Right atrium auricular region (tissue), 2 donors: ENCODE data around the gene NEDD4L. TPM values are rescaled to one million over a fixed set of nuclear protein-coding genes. Genes with fewer than 3 reads are reported as not detected.
A peak's percentile ranks its signal among the peaks of the same experiment; 100 is the strongest.

Experiments
- DNase-seq: peaks from one replicate; pipeline ENCODE4 v3.0.0-alpha.2; 2019; ENCODE audit warnings: low spot score
- H3K27ac ChIP-seq, 2 donors: fragments of 200-600 bp; sonication (generic); 1 replicate in 1 of 2; 2 replicates in 1 of 2; pipeline ENCODE4 v1.5.1; 2016 to 2019
- H3K27me3 ChIP-seq, 2 donors: fragments of 200-600 bp; sonication (generic); one replicate each; pipeline versions ENCODE4 v1.5.1 to v1.6.0; 2017 to 2019
- H3K36me3 ChIP-seq: fragments of 200-600 bp; sonication (generic); one replicate; pipeline ENCODE4 v1.5.1; 2016
- H3K4me1 ChIP-seq, 2 donors: fragments of 200-600 bp; sonication (generic); one replicate each; pipeline versions ENCODE4 v1.5.1 to v1.6.0; 2017 to 2019
- H3K4me3 ChIP-seq, 2 donors: fragments of 200-600 bp; sonication (generic); 1 replicate in 1 of 2; 2 replicates in 1 of 2; pipeline ENCODE4 v1.5.1; 2017 to 2019; ENCODE audit warnings: mild to moderate bottlenecking in 1 of 2, moderate library complexity in 1 of 2
- H3K9me3 ChIP-seq, 2 donors: fragments of 200-600 bp; sonication (generic); one replicate each; pipeline ENCODE4 v1.5.1; 2019
- total RNA-seq, 2 donors: library from RNA; depleted of rRNA; stranded (reverse); fragments of >200 nt; gene quantifications; one replicate each; pipeline ENCODE4 v1.1.0, GENCODE V29; 2016
- TF ChIP-seq, protein P1 (sequence below), 2 donors: fragments of 200-600 bp; sonication (generic); IDR thresholded peaks; one replicate each; pipeline ENCODE4 v1.5.1; 2019; ENCODE audit warnings: antibody characterized with exemption in 2 of 2

NEDD4L gene
- total RNA-seq, 2 donors from 2014 or later = 45.0 to 68.0 TPM

DNA sequence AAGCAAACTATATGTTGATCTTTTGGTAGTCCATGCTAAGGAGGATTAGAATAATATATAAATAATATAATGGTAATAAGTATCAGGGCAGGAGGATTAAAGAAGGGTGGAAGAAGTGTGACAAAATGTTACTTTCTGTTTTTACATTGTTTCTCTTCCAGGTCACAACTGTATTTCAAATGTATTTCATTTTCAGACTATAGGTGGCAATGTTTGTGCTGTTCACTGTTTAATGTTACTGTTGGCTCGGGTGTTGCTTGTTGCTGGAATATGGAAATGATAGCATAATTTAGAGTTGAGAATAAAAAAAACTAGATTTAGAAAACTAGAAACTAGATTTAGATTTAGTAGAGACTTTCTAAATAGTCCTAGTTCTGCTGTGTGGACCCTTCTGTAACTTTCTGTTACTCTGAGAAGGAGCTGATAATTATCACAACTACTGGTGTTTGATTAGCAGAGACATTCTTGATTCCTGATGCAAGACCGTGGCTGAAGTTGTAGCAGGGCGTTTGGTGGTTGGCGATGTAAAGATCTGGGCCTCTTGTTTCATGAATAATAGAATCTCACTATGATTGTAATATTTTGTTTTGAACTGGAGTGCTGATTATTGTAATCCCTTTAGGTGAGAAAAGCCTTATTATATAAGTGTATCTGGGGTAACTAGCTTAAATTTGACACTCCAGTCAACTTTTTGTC, 7.9 kb downstream of the NEDD4L start:
- Histone ChIP-seq H3K27ac (peak overlapping the region in 1 of 2 donors; percentile 12), H3K36me3 (no peaks in the 10 kb centered on the region), H3K27me3 (no peaks in the 10 kb centered on the region), H3K9me3 (no peaks in the 10 kb centered on the region), H3K4me1 (peaks cover 0 to 14% of the 10 kb centered on the region in 2 donors), H3K4me3 (no peak overlapping the region)
- DNase-seq = no peak
- TF ChIP-seq, protein P1, sequence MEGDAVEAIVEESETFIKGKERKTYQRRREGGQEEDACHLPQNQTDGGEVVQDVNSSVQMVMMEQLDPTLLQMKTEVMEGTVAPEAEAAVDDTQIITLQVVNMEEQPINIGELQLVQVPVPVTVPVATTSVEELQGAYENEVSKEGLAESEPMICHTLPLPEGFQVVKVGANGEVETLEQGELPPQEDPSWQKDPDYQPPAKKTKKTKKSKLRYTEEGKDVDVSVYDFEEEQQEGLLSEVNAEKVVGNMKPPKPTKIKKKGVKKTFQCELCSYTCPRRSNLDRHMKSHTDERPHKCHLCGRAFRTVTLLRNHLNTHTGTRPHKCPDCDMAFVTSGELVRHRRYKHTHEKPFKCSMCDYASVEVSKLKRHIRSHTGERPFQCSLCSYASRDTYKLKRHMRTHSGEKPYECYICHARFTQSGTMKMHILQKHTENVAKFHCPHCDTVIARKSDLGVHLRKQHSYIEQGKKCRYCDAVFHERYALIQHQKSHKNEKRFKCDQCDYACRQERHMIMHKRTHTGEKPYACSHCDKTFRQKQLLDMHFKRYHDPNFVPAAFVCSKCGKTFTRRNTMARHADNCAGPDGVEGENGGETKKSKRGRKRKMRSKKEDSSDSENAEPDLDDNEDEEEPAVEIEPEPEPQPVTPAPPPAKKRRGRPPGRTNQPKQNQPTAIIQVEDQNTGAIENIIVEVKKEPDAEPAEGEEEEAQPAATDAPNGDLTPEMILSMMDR (IDR thresholded peaks at IDR 0.05) = peak in 1 of 2 donors; percentile 40

DNA sequence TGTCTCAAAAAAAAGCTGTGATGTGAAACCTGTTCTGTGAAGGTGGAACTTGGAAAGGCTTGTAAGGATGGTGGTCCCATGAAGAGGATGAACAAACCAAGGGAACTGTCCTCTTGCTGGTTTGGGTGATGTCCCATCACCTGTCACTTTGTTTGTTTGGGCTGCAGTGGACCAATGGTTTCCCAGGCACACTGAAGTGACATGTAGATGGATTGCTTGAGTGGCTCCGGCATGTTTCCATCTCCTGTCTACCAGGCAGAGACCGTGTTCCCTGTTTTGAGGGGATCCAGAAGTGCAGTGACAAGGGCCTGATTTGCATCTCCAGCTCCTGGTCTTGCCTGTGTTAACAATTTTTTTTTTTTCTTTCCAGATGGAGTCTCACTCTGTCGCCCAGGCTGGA, 8.9 kb downstream of the NEDD4L start:
- no peak overlapping the region for H3K4me3 ChIP-seq
- TF ChIP-seq, protein P1 (IDR thresholded peaks at IDR 0.05) = no peak
- no peak for DNase-seq
- H3K27ac ChIP-seq = no peak overlapping the region
- H3K36me3 ChIP-seq = no peaks in the 10 kb centered on the region
- no peaks in the 10 kb centered on the region for H3K27me3 ChIP-seq
- H3K9me3 ChIP-seq = no peaks in the 10 kb centered on the region
- H3K4me1 ChIP-seq = peaks cover 0 to 8% of the 10 kb centered on the region in 2 donors

DNA sequence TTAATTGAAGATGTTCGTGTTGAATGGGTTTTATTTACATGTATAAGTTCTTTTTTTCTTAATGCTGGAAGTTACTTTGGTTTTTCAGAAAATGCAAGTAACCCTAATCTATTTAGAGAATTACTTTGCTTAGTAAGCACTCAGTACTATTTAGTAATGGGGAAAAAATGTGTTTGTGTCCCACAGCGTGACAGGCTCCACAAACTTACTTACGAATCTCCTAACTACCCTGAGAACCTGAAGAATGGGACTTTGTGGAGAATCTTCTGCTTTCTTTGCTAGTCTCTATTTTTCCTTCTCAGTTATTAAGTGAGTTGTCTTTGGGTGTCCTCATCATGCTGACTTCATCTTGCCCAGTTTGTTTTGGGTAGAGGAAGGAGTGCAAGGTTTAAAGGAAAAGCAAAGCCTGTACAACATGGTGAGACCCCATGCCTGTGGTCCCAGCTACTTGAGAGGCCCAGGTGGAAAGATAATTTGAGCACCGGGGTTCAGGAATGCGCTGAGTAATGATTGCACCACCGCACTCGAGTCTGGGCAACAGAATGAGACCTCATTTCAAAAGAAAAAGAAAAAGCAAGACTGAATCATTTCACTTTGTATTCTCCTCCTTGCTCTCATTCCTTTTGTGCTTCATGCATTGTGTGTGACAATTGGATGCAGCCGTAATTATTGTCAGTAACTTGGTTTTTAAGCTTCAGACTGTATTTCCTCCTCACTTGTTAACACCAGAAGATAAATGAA, 10.2 kb downstream of the NEDD4L start:
- no peaks in the 10 kb centered on the region for H3K36me3 ChIP-seq
- H3K4me3 ChIP-seq = no peak overlapping the region
- H3K27me3 ChIP-seq = no peaks in the 10 kb centered on the region
- DNase-seq = no peak
- H3K9me3 ChIP-seq = no peaks in the 10 kb centered on the region
- TF ChIP-seq, protein P1 (IDR thresholded peaks at IDR 0.05) = no peak
- H3K27ac ChIP-seq = no peak overlapping the region
- H3K4me1 ChIP-seq = peaks cover 0 to 8% of the 10 kb centered on the region in 2 donors

DNA sequence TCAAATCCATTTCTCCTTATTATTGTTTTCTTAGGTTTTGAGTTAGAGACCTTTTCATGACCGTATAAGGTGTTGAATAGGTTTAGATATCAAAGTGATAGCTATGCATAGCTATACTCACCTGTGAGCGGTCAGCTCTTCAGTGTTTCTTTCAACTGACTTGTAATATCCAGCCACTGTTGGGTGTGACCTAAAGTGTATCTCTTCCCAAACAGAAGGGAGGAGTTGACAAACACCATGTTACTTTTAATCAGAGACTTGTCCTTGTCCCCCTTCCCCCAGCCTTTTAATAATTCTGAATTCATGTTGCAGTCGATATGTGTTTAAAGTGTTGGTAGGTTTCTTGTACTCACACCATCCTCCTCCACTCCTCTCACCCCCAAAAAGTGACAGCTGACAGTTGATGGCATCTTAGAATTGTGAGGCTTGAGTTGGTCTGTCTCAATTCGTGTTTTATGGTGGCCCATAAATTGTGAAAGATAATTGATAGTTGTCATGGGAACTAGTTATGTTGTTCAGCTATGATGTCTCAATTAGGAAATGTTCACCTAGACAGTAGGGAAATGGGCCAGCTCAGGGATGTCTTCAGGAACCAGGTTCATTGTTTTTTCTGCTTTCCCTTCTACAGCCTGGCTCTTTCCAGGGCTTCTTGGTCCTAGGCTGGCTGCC, 12.0 kb downstream of the NEDD4L start:
- H3K9me3 ChIP-seq = no peaks in the 10 kb centered on the region
- peaks cover 0 to 8% of the 10 kb centered on the region in 2 donors for H3K4me1 ChIP-seq
- TF ChIP-seq, protein P1 (IDR thresholded peaks at IDR 0.05) = no peak
- no peaks in the 10 kb centered on the region for H3K27me3 ChIP-seq
- H3K27ac ChIP-seq = no peak overlapping the region
- no peak for DNase-seq
- H3K36me3 ChIP-seq = no peaks in the 10 kb centered on the region
- no peak overlapping the region for H3K4me3 ChIP-seq

DNA sequence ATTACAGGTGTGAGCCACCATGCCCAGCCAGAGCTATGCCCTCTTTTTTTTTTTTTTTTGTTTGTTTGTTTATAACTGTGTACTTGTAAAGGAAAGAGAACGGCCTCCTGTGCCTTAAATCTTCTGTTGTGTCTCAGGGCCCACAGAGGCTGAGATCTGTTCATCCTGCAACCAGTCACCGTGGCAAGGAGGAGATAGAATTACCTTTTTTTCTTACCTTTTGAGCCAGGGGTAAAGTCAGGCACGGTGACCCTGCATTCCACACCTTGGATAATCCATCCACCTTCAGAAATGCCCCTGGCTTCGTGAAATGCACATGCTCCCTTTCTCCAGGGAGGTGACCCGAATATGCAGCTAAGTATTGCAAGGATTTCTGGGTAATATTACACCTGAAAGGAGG, 12.8 kb downstream of the NEDD4L start:
- Histone ChIP-seq H3K36me3 (no peaks in the 10 kb centered on the region), H3K4me3 (no peak overlapping the region), H3K9me3 (no peaks in the 10 kb centered on the region), H3K27ac (no peak overlapping the region), H3K27me3 (no peaks in the 10 kb centered on the region), H3K4me1 (peaks cover 0 to 7% of the 10 kb centered on the region in 2 donors)
- no peak for DNase-seq
- TF ChIP-seq, protein P1 (IDR thresholded peaks at IDR 0.05) = no peak
